ENCODE data around the gene DDTL.

DNA sequence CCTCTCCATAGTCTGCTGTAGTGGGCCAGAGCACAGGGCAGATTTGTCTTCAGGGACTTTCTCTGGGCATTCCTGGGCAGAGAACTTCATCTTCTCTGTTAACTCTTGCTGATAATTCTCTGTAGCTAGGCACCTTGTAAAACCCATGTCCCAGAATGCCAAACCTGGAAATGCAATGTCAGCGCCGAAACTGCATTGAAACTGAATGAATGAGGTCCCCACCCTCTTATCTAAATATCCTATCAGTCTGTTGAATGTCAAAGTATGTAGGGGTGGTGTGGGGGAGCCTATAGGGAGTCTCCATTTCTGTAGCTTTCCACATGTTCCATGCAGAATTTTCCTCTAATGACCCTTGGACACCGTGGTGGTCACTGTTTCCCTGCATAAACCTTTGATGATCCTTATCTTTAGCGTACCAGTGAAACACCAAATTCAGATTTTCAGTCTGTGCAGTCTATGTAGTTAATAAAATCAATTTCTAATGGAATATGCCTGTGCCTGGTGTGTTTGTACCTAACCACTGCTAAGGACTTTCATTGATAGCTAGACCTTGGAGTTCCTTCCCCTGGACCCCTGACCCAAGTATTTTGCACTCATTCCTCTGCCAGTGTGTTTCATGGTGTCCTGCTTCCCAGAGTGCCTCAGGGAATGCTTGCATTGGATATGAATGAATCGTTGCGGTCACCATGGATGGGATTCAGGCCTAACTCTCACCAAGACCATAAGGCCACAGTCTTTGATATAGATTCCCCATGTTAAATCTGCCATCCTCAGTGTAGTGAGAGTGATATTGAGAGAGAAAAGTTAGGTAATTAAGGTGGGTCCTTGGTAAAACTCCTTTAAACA, 41.9 kb downstream of the DDTL start:
- TF ChIP-seq, protein P1, sequence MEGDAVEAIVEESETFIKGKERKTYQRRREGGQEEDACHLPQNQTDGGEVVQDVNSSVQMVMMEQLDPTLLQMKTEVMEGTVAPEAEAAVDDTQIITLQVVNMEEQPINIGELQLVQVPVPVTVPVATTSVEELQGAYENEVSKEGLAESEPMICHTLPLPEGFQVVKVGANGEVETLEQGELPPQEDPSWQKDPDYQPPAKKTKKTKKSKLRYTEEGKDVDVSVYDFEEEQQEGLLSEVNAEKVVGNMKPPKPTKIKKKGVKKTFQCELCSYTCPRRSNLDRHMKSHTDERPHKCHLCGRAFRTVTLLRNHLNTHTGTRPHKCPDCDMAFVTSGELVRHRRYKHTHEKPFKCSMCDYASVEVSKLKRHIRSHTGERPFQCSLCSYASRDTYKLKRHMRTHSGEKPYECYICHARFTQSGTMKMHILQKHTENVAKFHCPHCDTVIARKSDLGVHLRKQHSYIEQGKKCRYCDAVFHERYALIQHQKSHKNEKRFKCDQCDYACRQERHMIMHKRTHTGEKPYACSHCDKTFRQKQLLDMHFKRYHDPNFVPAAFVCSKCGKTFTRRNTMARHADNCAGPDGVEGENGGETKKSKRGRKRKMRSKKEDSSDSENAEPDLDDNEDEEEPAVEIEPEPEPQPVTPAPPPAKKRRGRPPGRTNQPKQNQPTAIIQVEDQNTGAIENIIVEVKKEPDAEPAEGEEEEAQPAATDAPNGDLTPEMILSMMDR (IDR thresholded peaks at IDR 0.05; ENCODE audit: low read depth, low read length, poor library complexity, severe bottlenecking) = no peak
- no peak for TF ChIP-seq EZH2phosphoT487 (IDR thresholded peaks at IDR 0.05; ENCODE audit: borderline replicate concordance, low read length)
